Stomach (tissue), 4 donors: Measurements from ENCODE around the gene RAB7B.
"Not testable (repeated sequence)": the region's sequence is repeated elsewhere in the genome, so short reads cannot be mapped to it uniquely, and the experiment has no call there.

ENCODE experiments used
- EP300 ChIP-seq: sonication (generic); formaldehyde crosslinking; IDR thresholded peaks from one replicate; pipeline ENCODE4 v1.6.1; 2017; ENCODE audit warnings: antibody characterized with exemption
- POLR2A ChIP-seq, 4 donors: fragments of 450-650 bp; IDR thresholded peaks; one replicate each; pipeline ENCODE4 v1.6.1; 2016; ENCODE audit warnings: antibody characterized with exemption in 4 of 4, control low read depth in 2 of 4, mild to moderate bottlenecking in 1 of 4, moderate library complexity in 1 of 4
- TF ChIP-seq, protein P1 (sequence below), 7 experiments: fragments of 450-650 bp in 4 of 7; fragments of 200-600 bp in 3 of 7; sonication (generic) in 3 of 7; IDR thresholded peaks; one replicate each; pipeline ENCODE4 v1.5.1; 2016 to 2019; ENCODE audit warnings: antibody characterized with exemption in 7 of 7, control low read depth in 2 of 7, mild to moderate bottlenecking in 1 of 7

DNA sequence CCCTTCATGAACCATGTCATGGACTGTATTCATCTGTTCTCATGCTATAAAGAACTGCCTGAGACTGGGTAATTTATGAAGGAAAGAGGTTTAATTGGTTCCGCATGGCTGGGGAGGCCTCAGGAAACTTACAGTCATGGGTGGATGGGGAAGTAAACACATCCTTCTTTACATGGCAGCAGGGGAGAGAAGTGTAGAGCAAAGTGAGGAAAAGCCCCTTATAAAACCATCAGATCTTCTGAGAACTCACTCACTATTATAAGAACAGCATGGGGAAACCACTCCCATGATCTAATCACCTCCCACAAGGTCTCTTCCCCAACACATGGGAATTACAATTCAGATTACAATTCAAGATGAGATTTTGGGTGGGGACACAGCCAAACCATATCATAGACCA is 6.6 kb downstream of the RAB7B start:
- TF ChIP-seq, protein P1, sequence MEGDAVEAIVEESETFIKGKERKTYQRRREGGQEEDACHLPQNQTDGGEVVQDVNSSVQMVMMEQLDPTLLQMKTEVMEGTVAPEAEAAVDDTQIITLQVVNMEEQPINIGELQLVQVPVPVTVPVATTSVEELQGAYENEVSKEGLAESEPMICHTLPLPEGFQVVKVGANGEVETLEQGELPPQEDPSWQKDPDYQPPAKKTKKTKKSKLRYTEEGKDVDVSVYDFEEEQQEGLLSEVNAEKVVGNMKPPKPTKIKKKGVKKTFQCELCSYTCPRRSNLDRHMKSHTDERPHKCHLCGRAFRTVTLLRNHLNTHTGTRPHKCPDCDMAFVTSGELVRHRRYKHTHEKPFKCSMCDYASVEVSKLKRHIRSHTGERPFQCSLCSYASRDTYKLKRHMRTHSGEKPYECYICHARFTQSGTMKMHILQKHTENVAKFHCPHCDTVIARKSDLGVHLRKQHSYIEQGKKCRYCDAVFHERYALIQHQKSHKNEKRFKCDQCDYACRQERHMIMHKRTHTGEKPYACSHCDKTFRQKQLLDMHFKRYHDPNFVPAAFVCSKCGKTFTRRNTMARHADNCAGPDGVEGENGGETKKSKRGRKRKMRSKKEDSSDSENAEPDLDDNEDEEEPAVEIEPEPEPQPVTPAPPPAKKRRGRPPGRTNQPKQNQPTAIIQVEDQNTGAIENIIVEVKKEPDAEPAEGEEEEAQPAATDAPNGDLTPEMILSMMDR (IDR thresholded peaks at IDR 0.05): not testable (repeated sequence)
- not testable (repeated sequence) for TF ChIP-seq POLR2A (IDR thresholded peaks at IDR 0.05); EP300
